Calu3 (cell line): ENCODE results near the gene CAMSAP1. TPM values are rescaled to one million over a fixed set of nuclear protein-coding genes. Genes with fewer than 3 reads are reported as not detected.

Experiments used
- BruUV-seq: library from RNA; stranded (reverse); fragments of 400-500 nt; replicated peaks from 2 replicates; lab custom pipeline; 2021; lab: Mats Ljungman, UMichigan
- CTCF ChIA-PET: fragments of 300-600 bp; sonication (Branson Sonifier 250); formaldehyde crosslinking; loops from one replicate; lab custom pipeline; 2022; ENCODE audit warnings: antibody characterized with exemption; lab: Charles Lee
- DNase-seq: peaks from one replicate; pipeline ENCODE4 v3.0.0; 2022
- H3K27ac Mint-ChIP-seq: one replicate; pipeline ENCODE4 v1.8.0; 2022; ENCODE audit warnings: mixed read lengths; ENCODE audit not compliant: unreplicated experiment
- H3K27me3 Mint-ChIP-seq: one replicate; pipeline ENCODE4 v1.8.0; 2022; ENCODE audit warnings: mixed read lengths; ENCODE audit not compliant: unreplicated experiment
- H3K36me3 Mint-ChIP-seq: one replicate; pipeline ENCODE4 v1.8.0; 2022; ENCODE audit warnings: mild to moderate bottlenecking, moderate library complexity, mixed read lengths; ENCODE audit not compliant: insufficient read depth, unreplicated experiment
- H3K4me1 Mint-ChIP-seq: one replicate; pipeline ENCODE4 v1.8.0; 2022; ENCODE audit warnings: mild to moderate bottlenecking, low read depth, mixed read lengths; ENCODE audit not compliant: unreplicated experiment
- H3K4me3 Mint-ChIP-seq: one replicate; pipeline ENCODE4 v1.8.0; 2022; ENCODE audit warnings: mild to moderate bottlenecking, low read depth, moderate library complexity, mixed read lengths; ENCODE audit not compliant: unreplicated experiment
- H3K9me3 Mint-ChIP-seq: one replicate; pipeline ENCODE4 v1.8.0; 2022; ENCODE audit warnings: low read depth, mixed read lengths; ENCODE audit not compliant: unreplicated experiment
- intact Hi-C: fragments of 100-400 bp; cut with micrococcal nuclease; formaldehyde crosslinking; loops from one replicate; pipeline ENCODE4 v1.10.0; 2022; ENCODE audit not compliant: unreplicated experiment
- total RNA-seq: library from RNA; stranded (reverse); gene quantifications from 2 replicates; pipeline ENCODE4 v1.2.3, GENCODE V29; 2022
- TF ChIP-seq, protein P1 (sequence below): fragments of 200-600 bp; IDR thresholded peaks from one replicate; pipeline ENCODE4 v1.8.0; 2022; ENCODE audit warnings: antibody characterized with exemption; ENCODE audit not compliant: unreplicated experiment

Gene CAMSAP1
- total RNA-seq, 1 experiment from 2014 or later, result 28.1 TPM

DNA sequence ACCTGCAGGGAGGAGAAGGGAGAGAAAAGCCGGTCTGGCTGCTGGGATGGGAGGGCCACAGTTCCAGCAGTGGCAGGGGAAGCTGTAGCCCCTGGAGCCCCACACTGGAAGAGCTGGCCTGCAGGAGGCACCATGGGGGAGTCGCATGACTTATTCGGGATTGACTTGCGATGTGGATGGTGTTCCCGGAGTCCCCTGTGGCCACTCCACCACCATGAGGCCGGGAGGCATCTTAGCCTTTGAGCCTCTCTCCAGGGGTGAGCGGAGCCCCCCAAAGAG is 113.3 kb downstream of the CAMSAP1 start:
- Mint-ChIP-seq H3K9me3 (no peaks in the 10 kb centered on the region), H3K4me3 (no peak overlapping the region), H3K27me3 (peaks cover 13% of the 10 kb centered on the region), H3K4me1 (no peaks in the 10 kb centered on the region), H3K27ac (no peak overlapping the region), H3K36me3 (no peaks in the 10 kb centered on the region)
- CTCF ChIA-PET, result no interaction called here
- intact Hi-C loops, result no loop called here
- BruUV-seq, result no TSS peak
- TF ChIP-seq, protein P1, sequence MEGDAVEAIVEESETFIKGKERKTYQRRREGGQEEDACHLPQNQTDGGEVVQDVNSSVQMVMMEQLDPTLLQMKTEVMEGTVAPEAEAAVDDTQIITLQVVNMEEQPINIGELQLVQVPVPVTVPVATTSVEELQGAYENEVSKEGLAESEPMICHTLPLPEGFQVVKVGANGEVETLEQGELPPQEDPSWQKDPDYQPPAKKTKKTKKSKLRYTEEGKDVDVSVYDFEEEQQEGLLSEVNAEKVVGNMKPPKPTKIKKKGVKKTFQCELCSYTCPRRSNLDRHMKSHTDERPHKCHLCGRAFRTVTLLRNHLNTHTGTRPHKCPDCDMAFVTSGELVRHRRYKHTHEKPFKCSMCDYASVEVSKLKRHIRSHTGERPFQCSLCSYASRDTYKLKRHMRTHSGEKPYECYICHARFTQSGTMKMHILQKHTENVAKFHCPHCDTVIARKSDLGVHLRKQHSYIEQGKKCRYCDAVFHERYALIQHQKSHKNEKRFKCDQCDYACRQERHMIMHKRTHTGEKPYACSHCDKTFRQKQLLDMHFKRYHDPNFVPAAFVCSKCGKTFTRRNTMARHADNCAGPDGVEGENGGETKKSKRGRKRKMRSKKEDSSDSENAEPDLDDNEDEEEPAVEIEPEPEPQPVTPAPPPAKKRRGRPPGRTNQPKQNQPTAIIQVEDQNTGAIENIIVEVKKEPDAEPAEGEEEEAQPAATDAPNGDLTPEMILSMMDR, result no peak
- DNase-seq, result no peak

DNA sequence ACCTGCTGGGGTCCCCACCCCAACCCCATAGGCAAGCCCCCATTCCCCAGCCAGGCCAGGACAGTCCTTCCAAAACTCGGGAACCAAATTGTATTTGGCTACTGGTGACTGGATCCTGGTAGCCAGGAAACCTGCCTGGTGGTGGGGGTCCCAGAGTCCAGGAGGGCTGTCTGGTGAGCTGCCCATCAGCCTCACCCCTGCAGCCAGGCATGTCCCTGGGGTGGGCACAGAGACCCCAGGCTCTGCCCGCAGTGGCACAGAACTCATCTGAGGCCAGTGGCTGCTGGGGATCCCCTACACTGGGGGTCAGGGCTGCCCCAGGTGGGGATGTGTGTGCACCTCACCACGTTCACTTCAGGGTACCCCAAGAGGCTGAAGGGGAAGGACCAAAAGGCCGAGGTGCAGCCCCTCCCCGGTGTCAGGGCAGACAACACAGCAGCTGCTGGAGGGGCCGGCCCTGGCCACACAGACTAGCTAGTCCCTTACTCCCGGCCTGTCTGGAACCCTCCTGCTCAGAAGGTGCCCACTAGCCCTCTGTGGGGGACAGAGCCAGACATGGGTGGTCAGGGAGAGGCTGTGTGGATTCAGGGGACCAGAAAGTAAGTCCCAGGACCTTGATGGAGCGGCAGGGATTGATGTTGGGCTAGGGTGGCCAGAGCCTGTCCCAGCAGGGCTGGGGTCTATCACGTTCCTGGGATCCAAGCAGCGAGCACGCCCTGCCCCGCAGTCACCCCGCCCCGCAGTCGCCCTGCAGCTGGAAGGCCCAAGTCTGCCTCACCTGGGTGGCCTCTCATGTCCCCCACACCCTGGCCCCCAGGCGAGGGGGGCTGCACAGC is 113.9 kb downstream of the CAMSAP1 start:
- CTCF ChIA-PET, result no interaction called here
- Mint-ChIP-seq H3K27me3 (peaks cover 18% of the 10 kb centered on the region), H3K4me3 (no peak overlapping the region), H3K27ac (no peak overlapping the region), H3K9me3 (no peaks in the 10 kb centered on the region), H3K36me3 (no peaks in the 10 kb centered on the region), H3K4me1 (no peaks in the 10 kb centered on the region)
- no peak for DNase-seq
- no TSS peak for BruUV-seq
- TF ChIP-seq, protein P1, result no peak
- intact Hi-C loops, result no loop called here

DNA sequence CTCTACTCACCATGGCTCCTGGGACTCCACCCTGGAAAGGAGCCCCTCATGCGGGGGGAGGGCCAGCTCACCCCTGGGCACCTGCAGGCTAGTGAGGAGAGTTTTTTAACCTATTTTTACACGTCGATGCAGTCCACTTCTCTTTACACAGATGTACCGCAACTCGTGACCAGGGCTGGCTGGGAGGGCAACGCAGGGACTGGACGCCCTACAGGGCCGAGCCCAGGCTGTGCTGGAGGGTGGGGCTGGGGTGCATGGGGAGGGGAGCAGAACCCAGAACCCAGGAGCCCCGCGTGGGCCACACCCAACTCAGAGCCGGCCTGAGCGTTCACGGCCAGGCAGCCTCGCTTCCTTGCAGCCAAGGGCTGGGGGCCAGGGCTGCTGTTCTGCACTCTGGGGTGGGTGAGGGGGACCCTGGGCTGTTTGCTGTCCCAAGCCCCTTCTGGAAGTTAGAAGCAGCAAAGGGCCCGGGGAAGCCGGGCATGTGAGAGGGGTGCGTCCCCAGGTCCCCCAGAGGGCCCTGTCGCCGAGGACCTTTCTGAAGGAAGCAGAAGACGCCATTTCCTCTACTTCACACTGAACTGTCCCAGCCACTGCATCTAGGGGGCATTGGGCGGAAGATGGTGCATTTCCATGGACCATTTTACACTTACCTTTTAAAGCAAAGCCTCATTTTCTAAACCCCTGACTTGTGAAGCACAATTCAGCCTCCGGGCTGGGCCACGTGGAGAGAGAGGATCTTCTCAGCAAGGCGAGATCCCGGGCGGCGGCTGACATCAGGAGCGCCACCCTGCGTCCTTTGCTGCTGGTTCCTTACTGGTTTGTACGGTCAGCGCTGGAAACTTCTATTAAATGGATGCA is 114.8 kb downstream of the CAMSAP1 start:
- H3K9me3 Mint-ChIP-seq, result no peaks in the 10 kb centered on the region
- CTCF ChIA-PET, result no interaction called here

DNA sequence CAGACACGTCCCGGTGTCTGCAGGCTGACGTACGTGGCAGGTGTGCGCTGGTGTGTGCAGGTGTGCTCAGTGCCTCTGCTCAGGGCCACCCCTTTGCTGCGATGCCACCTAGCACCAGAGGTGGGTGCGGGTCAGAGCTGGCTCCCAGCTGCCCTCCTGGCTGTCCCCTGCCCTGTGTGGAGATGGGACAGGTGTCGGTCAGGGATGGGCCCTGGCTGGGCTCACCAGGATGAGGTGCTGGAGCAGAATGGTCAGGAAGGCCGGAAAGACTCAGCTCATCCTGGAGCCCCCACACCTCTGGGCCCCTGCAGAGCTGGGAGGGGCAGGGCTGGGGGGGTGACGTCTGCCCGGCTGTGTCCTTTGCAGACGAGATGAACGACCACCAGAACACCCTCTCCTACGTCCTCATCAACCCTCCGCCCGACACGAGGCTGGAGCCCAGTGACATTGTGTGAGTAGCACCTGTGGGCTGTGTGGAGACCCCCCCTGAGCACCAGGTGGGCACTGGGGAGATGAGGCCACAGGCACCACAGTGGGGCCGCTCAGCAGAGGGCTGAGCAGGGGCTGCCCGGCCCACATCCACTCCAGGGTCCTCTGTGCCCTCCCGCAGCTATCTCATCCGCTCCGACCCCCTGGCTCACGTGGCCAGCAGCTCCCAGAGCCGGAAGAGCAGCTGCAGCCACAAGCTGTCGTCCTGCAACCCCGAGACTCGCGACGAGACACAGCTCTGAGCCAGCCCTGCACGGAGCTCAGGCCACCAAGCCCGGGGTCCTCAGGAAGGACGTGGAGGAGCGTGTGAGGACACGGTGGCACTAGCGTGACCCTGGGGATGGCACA is 115.7 kb downstream of the CAMSAP1 start:
- TF ChIP-seq, protein P1, result no peak
- H3K4me3 Mint-ChIP-seq, result no peak overlapping the region
- no peak for DNase-seq
- no TSS peak for BruUV-seq
- H3K9me3 Mint-ChIP-seq, result no peaks in the 10 kb centered on the region
- H3K27ac Mint-ChIP-seq, result no peak overlapping the region
- no peaks in the 10 kb centered on the region for H3K4me1 Mint-ChIP-seq
- intact Hi-C loops, result no loop called here
- H3K27me3 Mint-ChIP-seq, result peaks cover 17% of the 10 kb centered on the region
- H3K36me3 Mint-ChIP-seq, result no peaks in the 10 kb centered on the region
- CTCF ChIA-PET, result no interaction called here

More for the DNA sequence above, 114.8 kb downstream of the CAMSAP1 start:
- intact Hi-C loops, result no loop called here
- H3K27ac Mint-ChIP-seq, result no peak overlapping the region
- BruUV-seq, result no TSS peak
- H3K4me3 Mint-ChIP-seq, result no peak overlapping the region
- H3K27me3 Mint-ChIP-seq, result peaks cover 20% of the 10 kb centered on the region
- no peaks in the 10 kb centered on the region for H3K4me1 Mint-ChIP-seq
- TF ChIP-seq, protein P1, result no peak
- DNase-seq, result no peak
- H3K36me3 Mint-ChIP-seq, result no peaks in the 10 kb centered on the region
